ENCODE results near the gene TCF19.
"Not testable (repeated sequence)": the region's sequence is repeated elsewhere in the genome, so short reads cannot be mapped to it uniquely, and the experiment has no call there.

TCF19 gene

DNA sequence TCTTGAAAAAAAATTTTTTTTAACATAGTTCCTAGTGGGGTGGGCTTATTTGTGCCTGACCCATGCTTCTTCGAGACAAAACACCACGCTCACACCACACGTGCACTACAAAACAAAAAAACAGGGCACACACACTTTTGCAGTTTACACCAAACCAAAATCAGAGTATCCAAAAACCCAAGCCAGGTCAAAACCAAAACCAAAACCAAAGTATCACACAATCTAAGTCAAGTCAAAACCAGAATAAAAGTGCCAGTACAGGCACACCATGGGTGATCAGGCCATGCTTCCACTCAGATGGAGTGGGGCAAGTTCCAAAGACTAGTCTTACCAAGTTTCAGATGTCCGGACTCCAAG is 27.3 kb downstream of the TCF19 start:
- DNase-seq = not testable (repeated sequence)

DNA sequence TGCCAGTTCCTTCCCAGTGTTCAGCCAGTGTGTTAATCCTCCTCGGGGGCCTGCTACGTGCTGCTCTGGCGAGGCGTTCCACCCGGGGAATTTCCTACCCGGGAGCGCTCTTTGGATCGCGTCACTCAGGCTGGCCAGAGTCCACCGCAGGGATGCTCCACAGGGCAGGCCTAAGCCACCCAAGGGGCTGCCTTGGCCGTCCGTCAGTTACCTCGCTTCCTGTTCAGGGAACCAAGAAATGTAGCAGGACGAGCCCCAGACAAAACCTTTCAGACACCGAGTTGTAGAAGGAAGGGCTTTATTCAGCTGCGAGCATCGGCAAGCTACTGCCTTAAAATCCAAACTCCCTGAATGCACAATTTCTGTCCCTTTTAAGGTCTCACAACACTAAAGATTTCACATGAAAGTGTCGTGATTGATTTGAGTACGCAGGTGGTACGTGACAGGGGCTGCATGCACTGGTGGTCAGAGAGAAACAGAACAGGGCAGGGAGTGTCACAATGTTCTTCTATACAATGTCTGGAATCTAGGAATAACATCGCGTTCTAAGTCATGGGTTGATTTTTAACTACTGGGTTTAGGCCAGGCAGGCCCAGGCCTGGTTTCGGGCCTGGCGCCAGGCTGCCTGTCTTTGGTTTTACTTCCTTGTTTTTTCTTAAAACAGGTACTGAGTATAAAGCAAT is 27.8 kb downstream of the TCF19 start:
- no peak for DNase-seq

DNA sequence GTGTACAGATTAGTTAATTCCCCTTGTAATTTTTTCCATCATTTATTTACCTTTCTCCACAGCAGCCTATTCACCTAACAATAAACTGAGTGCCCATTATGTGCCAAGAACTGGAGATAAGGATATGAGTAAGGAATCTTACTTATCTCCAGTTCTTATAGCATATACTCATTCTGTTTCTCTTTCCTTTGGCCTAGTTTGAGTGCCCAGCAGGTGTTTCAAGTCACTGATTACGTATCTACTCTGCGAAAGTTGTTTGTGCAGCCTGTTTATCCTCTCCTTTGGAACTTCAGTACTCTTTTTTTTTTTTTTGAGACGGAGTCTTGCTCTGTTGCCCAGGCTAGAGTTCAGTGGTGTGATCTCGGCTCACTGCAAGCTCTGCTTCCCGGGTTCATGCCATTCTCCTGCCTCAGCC is 29.4 kb downstream of the TCF19 start:
- no peak for DNase-seq

- DNase-seq = not testable (repeated sequence)
These were observed 30.8 kb downstream of the TCF19 start for GRCh38 chr6:31189223-31189622.

DNA sequence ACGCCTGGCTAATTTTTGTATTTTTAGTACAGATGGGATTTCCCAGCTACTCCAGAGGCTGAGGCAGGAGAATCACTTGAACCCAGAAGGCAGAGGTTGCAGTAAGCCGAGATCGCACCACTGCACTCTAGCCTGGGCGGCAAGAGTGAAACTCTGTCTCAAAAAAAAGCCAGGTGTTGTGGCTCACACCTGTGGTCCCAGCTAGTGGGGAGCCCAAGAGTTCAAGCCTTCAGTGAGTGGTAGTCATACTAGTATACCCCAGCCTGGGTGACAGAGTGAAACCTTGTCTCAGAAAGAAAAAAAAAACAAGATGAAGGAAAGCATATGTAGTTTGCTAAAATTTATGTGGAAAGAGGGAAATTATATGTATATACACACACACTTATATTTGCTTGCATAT is 32.1 kb downstream of the TCF19 start:
- DNase-seq = no peak

DNA sequence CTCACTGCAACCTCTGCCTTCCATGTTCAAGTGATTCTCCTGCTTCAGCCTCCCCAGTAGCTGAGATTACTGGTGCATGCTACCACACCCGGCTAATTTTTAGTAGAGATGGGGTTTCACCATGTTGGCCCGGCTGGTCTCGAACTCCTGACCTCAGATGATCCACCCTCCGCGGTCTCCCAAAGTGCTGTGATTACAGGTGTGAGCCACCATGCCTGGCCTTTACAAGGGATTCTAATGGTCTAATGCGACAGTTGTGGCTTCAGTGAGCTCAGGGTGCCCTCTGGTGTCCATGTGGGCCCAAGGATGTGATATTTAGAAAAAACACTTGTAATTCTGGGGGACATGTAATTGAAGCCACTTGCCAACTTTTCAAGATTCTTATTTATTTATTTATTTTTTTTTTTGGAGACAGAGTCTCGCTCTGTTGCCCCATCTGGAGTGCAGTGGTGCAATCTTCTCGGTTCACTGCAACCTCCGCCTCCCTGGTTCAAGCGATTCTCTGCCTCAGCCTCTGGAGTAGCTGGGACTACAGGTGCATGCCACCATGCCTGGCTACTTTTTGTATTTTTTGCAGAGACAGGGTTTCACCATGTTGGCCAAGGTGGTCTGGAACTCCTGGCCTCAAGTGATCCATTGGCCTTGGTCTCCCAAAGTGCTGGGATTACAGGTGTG is 34.2 kb downstream of the TCF19 start:
- peak; percentile 31 for DNase-seq

GRCh38 chr6:31193206-31193605 is 34.8 kb downstream of the TCF19 start:
- DNase-seq = no peak

DNA sequence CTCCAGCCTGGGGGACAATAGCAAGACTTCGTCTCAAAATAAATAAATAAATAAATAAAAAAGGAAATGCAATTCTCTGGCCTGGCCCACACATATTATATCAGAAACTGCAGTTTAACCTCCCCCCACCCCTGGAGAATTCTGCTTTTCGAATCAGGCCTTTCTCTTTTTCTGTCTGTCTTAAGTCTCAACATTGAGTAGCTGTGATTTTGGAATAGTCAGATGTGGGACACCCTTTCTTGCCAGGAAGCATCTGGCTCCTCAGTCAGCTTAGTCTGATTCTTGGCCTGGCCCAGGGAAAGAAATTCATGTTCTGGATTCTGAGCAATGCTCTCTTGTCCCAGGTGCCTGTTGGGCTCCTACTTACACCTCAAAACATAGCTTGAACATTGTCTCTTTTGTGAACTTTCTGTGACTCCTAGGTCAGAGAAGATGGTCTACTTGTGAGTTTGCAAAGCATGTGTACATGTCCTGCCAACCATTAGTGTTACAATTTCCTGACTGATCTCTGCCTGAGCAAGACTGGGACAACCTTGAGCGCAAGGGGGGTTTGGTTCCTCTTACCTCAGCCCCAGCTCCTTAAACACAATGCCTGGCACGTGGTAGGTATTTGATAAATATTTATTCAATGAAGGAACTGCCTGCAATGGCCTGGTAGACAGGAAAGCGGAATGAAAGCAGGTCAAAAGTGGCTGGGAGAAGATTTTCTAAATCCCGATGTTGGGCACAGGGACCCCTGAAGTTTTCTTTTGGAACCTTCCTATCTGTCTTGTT is 35.9 kb downstream of the TCF19 start:
- no peak for DNase-seq

DNA sequence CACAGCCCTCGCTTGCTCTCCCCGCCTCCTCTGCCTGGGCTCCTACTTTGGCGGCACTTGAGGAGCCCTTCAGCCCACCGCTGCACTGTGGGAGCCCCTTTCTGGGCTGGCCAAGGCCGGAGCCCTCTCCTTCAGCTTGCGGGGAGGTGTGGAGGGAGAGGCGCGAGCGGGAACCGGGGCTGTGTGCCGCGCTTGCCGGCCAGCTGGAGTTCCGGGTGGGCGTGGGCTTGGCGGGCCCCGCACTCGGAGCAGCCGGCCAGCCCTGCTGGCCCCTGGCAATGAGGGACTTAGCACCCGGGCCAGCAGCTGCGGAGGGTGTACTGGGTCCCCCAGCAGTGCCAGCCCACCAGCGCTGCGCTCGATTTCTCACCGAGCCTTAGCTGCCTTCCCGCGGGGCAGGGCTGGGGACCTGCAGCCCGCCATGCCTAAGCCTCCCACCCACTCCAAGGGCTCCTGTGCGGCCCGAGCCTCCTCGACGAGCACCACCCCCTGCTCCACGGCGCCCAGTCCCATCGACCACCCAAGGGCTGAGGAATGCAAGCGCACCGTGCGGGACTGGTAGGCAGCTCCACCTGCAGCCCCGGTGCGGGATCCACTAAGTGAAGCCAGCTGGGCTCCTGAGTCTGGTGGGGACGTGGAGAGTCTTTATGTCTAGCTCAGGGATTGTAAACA is 37.1 kb downstream of the TCF19 start:
- not testable (repeated sequence) for DNase-seq

GRCh38 chr6:31196251-31197022 is 38.0 kb downstream of the TCF19 start:
- DNase-seq = not testable (repeated sequence)

DNA sequence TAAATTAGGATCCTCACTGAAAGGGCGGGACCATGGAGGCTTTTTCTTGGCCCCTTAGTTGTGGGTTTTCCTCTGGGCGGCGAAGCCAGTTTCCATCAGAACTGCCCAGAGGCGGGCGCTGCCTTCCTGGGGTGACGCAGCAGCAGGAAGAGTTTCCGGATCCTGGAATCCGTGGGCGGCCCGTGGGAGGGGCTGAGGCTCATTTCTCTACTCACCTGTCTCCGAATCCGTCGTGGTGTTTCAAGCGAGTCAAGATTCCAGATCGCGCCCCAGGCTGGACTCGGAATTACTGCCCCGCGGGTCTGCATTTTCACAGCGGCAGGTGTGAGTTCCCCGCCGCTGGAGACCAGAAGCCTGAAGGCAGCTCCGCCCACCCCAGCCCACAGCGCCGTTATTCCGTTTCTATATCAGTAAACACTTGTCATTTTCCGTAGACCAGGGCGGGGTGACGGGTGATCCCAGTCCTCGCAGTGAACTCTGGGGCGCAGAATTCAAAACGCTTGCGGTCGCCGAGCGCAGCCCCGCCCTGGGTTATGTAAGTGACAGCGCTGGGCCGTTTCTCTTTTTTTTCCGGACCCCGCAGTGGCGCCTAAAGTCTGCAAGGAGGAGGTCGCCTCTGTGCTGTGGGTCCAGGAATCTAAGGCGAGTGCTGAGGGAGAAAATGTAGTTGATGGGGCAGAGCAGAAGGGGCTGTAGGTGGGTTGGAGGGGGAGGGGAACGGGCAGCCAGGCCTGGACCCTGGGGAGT is 39.3 kb downstream of the TCF19 start:
- peak; percentile 90 for DNase-seq

DNA sequence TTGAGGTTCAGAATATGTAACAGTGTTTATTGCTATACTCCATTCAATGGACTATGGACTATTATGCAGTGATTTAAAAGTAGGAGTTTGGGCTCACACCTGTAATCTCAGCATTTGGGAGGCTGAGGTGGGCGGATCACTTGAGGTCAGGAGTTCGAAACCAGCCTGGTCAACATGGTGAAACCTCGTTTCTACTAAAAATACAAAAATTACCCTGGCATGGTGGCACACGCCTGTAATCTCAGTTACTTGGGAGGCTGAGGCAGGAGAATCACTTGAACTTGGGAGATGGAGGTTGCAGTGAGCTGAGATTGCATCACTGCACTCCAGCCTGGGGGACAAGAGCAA is 40.7 kb downstream of the TCF19 start:
- DNase-seq = not testable (repeated sequence)

GRCh38 chr6:31202259-31203166 is 44.1 kb downstream of the TCF19 start:
- no peak for DNase-seq

GRCh38 chr6:31203345-31203979 is 45.1 kb downstream of the TCF19 start:
- peak; percentile 42 for DNase-seq

GRCh38 chr6:31204751-31205145 is 46.4 kb downstream of the TCF19 start:
- no peak for DNase-seq

DNA sequence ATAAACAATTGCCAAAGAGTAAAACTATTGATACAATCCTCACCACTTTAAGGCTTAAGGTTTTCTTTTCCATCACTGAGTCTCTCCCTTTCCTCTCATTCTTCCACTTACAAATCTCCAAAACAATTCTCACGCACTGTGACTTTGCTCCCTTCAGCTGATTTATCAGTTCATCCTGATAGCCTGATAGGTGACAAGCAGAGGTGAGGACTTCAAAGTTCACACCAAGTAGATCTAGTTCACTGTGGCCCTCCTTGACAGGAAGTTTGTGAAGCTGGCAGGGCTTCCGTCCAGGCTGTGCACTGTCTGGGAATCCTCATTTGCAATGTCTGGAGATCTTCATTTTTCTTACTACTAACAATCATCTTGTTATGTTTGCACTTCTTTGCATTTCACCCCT is 47.2 kb downstream of the TCF19 start:
- no peak for DNase-seq

DNA sequence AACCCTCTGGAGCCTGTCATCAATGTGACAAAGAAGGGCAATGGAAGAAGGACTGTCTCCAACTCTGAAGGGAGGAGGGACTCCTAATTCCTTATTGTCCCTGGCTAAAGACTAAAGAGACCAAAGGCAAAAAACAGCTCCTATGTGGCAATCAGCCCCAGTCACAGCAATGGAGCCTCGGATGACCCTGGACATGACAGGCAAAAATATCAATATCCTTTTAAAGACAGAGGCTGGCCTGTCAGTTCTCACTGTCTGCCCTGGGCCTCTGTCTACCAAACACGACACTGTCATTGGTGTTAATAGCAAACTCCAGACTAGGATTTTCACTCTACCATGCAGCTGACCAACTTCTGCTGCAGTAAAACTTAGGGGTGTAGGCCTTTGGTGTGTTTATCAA is 50.1 kb downstream of the TCF19 start:
- no peak for DNase-seq

DNA sequence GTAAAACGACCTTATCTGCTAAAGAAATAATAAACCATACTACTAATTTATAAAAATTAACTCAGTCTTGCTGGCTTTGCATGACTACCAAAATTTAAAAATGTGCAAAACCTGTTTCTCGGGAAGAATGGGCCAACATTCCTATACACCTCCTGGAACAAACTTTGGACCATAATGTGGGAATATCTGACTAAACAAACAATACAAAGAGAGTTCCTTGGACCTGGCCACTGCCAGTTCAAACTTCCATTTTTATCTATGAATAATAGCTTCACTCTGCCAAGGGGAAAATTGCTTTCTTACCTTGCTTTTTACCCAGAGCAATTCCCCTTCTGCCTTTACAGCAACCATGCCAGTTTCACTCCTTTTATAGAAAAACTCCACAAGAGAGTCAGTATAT is 50.7 kb downstream of the TCF19 start:
- DNase-seq = no peak

- no peak for DNase-seq
These were observed 51.7 kb downstream of the TCF19 start for GRCh38 chr6:31210123-31210522.
